SK-N-MC (cell line): ENCODE data around the gene MLF2.
A peak's percentile ranks its signal among the peaks of the same experiment; 100 is the strongest.

Source experiments
- DNase-seq: peaks from one replicate; pipeline ENCODE4 v3.0.0-alpha.2; 2011; ENCODE audit warnings: low read depth, low spot score
- H3K27ac ChIP-seq: fragments of 200-600 bp; sonication (generic); 2 replicates; pipeline ENCODE4 v1.5.1; 2016; ENCODE audit warnings: mixed run types
- H3K36me3 ChIP-seq: fragments of 200-600 bp; sonication (generic); 2 replicates; pipeline ENCODE4 v1.6.1; 2017; ENCODE audit warnings: antibody characterized with exemption, low read length, mixed read lengths; ENCODE audit not compliant: insufficient read depth
- H3K4me3 ChIP-seq: fragments of 200-600 bp; sonication (generic); 2 replicates; pipeline ENCODE4 v1.5.1; 2016
- H3K9ac ChIP-seq: fragments of 200-600 bp; sonication (generic); 2 replicates; pipeline ENCODE4 v1.8.0; 2017; ENCODE audit warnings: mixed run types, mixed read lengths; ENCODE audit not compliant: insufficient read length
- H3K9me3 ChIP-seq: fragments of 200-600 bp; sonication (generic); 2 replicates; pipeline ENCODE4 v1.6.1; 2017; ENCODE audit warnings: low read depth, mild to moderate bottlenecking, antibody characterized with exemption, low read length, moderate library complexity, mixed read lengths
- EZH2 ChIP-seq: fragments of 200-600 bp; sonication (generic); IDR thresholded peaks from one replicate; pipeline ENCODE4 v1.6.1; 2017; ENCODE audit warnings: antibody characterized with exemption
- FOXP2 ChIP-seq: optimal IDR thresholded peaks from 2 replicates; pipeline ENCODE3; 2011; ENCODE audit warnings: mild to moderate bottlenecking, moderate library complexity; ENCODE audit not compliant: insufficient read depth; ENCODE audit errors: extremely low read length, control extremely low read depth
- POLR2AphosphoS5 ChIP-seq: IDR thresholded peaks from 2 replicates; pipeline ENCODE4 v1.6.1; 2012; ENCODE audit warnings: mild to moderate bottlenecking, low read depth, low read length, borderline replicate concordance

Gene MLF2

DNA sequence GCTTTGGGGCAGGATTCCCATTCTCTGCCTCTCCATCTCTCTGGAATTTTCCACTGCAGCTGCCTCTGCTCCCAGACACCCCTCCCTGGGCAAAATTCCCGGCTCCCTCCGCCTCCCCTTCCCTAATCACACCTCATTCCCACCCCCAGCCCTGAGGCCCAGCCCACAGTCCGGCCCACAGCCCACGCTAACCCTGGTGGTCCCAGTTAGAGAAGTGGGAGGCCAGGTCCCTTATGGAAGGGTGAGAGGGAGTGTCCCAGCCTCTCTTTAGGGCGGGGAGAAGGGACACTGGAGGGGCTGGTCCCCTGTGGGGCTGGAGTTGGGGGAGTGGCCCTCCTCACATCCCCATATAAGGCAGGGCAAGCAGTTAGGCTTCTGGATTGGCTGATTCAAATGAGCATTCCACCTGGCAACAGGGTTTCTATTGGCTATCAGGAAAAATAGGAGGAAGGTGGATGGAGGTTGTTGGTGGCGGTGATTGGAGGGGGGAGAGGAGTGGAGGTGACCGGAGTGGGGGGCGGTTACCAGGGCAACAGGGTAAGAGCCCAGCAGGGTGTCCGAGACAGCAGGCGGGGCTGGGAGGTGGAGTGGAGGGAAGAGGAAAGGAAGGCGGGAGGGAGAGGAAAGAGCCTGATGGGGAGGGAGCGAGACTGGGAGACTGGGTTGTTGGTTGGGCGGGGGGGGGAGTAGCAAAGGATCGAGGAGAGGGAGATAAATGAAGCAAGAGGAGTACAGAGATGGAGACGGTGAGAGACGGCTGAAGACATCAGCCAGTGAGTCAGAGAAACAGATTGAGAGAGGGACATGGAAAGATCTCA, 11.3 kb upstream of the MLF2 start:
- Histone ChIP-seq H3K9ac (peak overlapping the region; percentile 37), H3K4me3 (peak overlapping the region; percentile 64), H3K27ac (peak overlapping the region; percentile 89), H3K36me3 (peaks cover under 1% of the 10 kb centered on the region; the same call in 1 of the 2 replicates), H3K9me3 (no peaks in the 10 kb centered on the region)
- TF ChIP-seq EZH2 (no peak), POLR2AphosphoS5 (peak; percentile 40)
- DNase-seq = peak; percentile 98

DNA sequence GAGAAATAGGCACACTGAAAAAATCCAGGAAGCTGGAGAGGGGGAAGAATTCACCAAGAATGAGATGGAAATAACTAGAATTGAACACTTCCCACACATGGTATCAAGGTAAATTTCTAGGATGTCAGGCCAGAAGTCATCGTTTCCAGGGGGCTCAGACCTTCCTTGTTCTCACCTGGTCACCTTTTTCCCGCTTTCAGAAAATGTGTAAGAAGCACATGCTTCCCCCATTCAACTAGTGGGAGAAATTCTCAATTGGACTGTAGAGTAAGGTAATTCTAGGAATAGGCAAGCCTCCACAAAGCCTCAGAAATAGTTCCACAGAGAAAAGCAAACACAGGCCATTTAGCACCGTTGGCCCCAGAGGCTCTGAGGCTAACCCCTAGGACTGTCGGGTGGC, 10.4 kb upstream of the MLF2 start:
- Histone ChIP-seq H3K27ac (peak overlapping the region; percentile 87), H3K9ac (peak overlapping the region; percentile 37), H3K9me3 (no peaks in the 10 kb centered on the region), H3K4me3 (peak overlapping the region; percentile 64), H3K36me3 (no peaks in the 10 kb centered on the region)
- no peak for DNase-seq
- TF ChIP-seq EZH2 (no peak), FOXP2 (no peak), POLR2AphosphoS5 (no peak)

DNA sequence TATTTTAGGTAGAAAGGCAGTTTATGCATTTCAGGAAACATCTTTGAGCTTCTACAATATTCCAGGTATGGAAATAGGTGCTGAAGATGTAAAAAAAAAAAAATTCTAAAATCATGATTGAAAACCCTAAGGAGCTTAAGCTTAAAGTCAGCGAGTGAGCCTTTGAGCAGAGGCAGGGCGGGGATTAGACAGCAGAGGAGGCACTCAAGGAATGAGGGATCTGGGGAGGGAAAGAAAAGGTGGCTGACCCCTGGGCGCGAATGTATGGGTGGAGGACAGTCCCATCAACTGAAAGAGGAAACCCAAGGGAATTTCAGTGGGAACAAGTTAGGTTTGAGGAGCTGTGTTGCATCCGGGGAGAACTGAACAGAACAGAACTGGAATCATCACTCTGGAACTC, 6.8 kb upstream of the MLF2 start:
- TF ChIP-seq POLR2AphosphoS5 (no peak), FOXP2 (no peak), EZH2 (no peak)
- no peaks in the 10 kb centered on the region for H3K36me3 ChIP-seq
- H3K9ac ChIP-seq = no peak overlapping the region
- H3K27ac ChIP-seq = no peak overlapping the region
- H3K9me3 ChIP-seq = no peaks in the 10 kb centered on the region
- no peak overlapping the region for H3K4me3 ChIP-seq
- DNase-seq = no peak

DNA sequence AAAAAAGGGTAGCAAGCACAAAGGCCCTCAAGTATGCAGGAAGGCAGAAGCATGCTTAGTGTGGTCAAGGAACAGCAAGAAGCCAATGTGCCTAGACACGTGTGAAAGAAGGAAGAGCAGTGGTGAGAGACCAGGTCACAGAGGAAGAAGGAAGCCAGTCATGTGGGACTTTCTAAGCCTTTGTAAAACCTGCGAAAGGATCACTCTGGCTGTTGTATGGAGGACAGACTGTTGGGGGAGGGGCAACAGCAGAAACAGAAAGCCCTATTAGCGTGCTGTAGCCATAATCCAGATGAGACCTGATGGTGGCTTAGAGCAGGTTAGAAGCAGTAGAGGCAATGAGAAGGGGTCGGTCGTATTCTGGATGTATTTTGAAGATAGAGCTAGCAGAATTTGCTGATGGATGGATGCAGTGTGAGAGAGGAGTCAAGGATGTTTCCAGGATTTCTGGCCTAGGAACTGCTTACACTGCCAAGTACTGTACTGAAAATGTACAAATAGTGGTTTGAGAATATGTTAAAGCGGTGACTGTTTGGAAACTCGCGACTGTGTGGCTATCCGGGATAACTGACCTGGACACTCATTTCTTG, 5.7 kb upstream of the MLF2 start:
- no peak overlapping the region for H3K9ac ChIP-seq
- H3K27ac ChIP-seq = no peak overlapping the region
- H3K36me3 ChIP-seq = no peaks in the 10 kb centered on the region
- no peak for TF ChIP-seq FOXP2
- TF ChIP-seq POLR2AphosphoS5 = no peak
- no peak for TF ChIP-seq EZH2
- DNase-seq = no peak
- H3K9me3 ChIP-seq = no peaks in the 10 kb centered on the region
- no peak overlapping the region for H3K4me3 ChIP-seq

DNA sequence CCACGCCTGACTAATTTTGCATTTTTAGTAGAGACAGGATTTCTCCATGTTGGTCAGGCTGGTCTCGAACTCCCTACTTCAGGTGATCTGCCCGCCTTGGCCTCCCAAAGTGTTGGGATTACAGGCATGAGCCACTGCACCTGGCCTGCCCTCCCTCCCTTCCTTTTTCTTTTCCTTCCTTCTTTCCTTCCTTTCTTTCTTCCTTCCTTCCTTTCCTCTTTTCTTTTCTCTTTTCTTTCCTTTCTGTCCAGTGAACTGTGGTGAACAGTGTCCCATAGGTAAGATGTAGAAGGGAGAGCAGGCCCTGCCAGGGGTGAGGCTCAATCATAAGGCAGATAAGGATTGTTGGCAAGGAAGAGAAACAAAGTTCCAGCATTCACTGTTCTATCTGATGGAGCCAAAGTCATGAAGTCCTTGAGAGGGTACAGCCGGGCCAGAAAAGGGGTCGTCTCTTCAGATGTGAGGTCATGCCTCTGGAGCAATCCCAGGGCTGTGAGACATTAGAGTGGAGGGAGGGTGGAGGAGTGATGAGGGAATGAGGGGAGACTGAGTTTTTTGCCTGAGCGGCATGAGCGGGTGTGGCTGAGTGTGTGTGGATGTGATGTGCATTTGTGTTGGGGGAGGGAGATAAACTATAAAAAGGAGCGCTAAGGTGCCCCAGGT, 4.2 kb upstream of the MLF2 start:
- Histone ChIP-seq H3K9ac (no peak overlapping the region), H3K36me3 (no peaks in the 10 kb centered on the region; the same call in 1 of the 2 replicates), H3K27ac (no peak overlapping the region), H3K4me3 (no peak overlapping the region), H3K9me3 (no peaks in the 10 kb centered on the region)
- TF ChIP-seq FOXP2 = no peak
- no peak for TF ChIP-seq POLR2AphosphoS5
- no peak for TF ChIP-seq EZH2
- no peak for DNase-seq

DNA sequence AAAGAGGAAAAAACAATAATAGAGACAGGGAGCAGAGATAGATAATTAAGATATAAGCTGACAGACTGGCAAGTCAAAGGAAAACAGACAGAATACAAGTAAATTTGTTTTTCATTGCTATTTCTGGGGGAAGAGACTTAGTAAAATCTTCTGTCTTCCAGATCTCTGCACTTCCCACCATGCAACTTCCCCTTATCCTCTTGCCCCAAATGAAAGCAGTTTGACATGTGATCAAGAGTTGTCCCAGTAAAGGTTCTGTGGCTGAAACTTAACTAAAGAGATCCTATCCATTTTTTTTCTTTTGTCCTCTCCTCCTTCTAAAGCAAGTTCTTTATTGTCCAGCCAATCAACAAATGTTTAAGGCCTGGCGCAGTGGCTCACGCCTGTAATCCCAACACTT, 1.5 kb upstream of the MLF2 start:
- 0 out of 2 replicates have a peak overlapping the region, but pooled peaks have one; percentile 28 for H3K27ac ChIP-seq
- no peak overlapping the region for H3K9ac ChIP-seq
- no peak for DNase-seq
- no peak overlapping the region for H3K4me3 ChIP-seq
- TF ChIP-seq FOXP2 (no peak), EZH2 (no peak), POLR2AphosphoS5 (no peak)
- no peaks in the 10 kb centered on the region for H3K9me3 ChIP-seq
- H3K36me3 ChIP-seq = peaks cover 27% of the 10 kb centered on the region

- H3K9ac ChIP-seq = peak overlapping the region; percentile 52
- TF ChIP-seq FOXP2 = no peak
- TF ChIP-seq EZH2 = no peak
- no peak for TF ChIP-seq POLR2AphosphoS5
- H3K4me3 ChIP-seq = peak overlapping the region; percentile 99
- no peak for DNase-seq
- H3K9me3 ChIP-seq = no peaks in the 10 kb centered on the region
- 0 out of 2 replicates have a peak overlapping the region, but pooled peaks have one; percentile 28 for H3K27ac ChIP-seq
- H3K36me3 ChIP-seq = peaks cover 32% of the 10 kb centered on the region
Observed at GRCh38 chr12:6753772-6754356, 923 bp upstream of the MLF2 start.

DNA sequence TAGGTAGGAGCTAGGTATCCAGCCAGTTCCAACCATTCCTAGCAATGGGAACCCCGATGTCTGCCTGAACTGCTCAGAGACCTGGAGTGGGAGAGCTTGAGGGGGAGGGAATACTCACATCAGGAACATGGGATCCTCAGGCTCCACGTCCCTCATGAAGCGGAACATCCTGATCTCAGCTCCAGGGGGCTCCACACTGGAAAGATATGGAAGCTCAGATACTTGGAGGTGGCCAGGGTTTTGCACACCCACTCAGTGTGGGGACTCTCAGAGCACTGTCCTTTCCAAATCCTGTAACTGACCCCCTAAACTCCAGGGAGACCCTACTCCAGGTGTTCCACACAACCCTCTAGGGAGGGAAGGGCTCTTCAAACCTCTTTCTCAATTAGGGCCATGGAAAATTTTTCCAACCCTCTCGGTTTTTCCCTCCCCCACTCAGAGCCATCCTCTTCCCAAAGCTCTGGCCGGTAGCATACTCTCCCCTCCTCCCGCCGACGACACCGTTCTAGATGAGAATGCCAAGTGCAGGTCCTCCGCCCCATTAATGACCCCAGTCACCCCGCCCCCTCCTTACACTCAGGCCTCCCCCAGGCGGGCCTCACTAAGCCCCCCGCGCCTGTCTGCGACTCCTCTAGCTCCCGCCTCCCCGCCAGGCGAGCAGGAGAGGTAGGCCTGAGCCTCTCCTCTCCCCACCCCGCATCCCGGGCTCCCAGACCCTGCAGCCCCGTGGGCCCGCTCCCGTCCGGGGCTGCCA, 597 bp downstream of the MLF2 start:
- H3K4me3 ChIP-seq = peak overlapping the region; percentile 99
- TF ChIP-seq POLR2AphosphoS5 (no peak), EZH2 (no peak), FOXP2 (no peak)

More for the DNA sequence above, 597 bp downstream of the MLF2 start:
- Histone ChIP-seq H3K36me3 (peaks cover 47% of the 10 kb centered on the region), H3K9me3 (no peaks in the 10 kb centered on the region), H3K9ac (peak overlapping the region; percentile 99), H3K27ac (peak overlapping the region; percentile 99)
- no peak for DNase-seq
